ENCODE results near the gene HIVEP3. TPM values are rescaled to one million over a fixed set of nuclear protein-coding genes. Genes with fewer than 3 reads are reported as not detected.

HIVEP3 gene
- total RNA-seq, 1 donor from 2014 or later: 3.6 TPM

DNA sequence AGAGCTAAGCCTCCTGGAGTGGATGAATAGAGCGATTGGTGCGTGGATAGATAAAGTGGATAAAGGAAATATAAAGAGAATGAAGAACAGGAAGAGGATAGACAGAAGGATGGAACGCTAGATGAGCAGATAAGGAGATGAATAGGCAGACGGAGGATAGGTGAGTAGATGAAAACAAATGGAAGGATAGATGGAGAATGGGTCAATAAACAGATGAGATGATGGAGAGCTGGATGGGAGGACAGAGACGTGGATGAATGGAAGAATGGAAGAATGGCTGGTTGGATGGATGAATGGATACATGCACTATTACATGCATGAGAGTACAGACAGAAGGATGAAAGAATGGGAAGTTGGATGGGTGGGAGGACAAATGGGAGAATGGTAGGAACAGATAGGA is 399.1 kb downstream of the HIVEP3 start:
- no peaks in the 10 kb centered on the region for H3K36me3 Mint-ChIP-seq (ENCODE audit: low read depth)

DNA sequence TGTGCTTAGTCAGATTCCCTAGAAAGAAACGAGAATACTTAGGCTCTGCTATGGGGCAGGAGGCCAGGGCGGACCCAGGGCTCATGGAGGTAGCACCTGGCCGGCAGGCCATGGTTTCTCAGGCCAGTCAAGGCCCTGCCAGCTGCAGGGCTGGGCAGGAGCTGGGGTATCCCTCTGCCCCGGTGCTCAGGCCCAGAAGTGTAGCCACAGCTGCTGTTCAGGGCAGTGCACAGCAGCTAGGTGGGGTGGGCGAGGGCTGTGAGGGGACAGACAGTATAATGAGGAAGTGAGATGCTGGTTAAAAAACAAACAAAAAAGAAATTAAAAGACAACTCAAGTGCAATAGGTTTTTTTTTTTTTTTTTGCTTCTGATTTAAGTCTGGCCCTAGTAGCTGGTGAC is 400.3 kb downstream of the HIVEP3 start:
- TF ChIP-seq, protein P1, sequence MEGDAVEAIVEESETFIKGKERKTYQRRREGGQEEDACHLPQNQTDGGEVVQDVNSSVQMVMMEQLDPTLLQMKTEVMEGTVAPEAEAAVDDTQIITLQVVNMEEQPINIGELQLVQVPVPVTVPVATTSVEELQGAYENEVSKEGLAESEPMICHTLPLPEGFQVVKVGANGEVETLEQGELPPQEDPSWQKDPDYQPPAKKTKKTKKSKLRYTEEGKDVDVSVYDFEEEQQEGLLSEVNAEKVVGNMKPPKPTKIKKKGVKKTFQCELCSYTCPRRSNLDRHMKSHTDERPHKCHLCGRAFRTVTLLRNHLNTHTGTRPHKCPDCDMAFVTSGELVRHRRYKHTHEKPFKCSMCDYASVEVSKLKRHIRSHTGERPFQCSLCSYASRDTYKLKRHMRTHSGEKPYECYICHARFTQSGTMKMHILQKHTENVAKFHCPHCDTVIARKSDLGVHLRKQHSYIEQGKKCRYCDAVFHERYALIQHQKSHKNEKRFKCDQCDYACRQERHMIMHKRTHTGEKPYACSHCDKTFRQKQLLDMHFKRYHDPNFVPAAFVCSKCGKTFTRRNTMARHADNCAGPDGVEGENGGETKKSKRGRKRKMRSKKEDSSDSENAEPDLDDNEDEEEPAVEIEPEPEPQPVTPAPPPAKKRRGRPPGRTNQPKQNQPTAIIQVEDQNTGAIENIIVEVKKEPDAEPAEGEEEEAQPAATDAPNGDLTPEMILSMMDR (IDR thresholded peaks at IDR 0.05): no peak
- no peak overlapping the region for H3K4me3 Mint-ChIP-seq (ENCODE audit: unreplicated experiment)
- H3K27ac Mint-ChIP-seq (ENCODE audit: unreplicated experiment): no peak overlapping the region
- no peaks in the 10 kb centered on the region for H3K27me3 Mint-ChIP-seq (ENCODE audit: low read depth)
- no peak for DNase-seq (ENCODE audit: low spot score)
- H3K4me1 Mint-ChIP-seq (ENCODE audit: low read depth): peaks cover 22% of the 10 kb centered on the region
- no peaks in the 10 kb centered on the region for H3K9me3 Mint-ChIP-seq (ENCODE audit: low read depth)
- H3K36me3 Mint-ChIP-seq (ENCODE audit: low read depth): no peaks in the 10 kb centered on the region

More for the DNA sequence above, 399.1 kb downstream of the HIVEP3 start:
- Mint-ChIP-seq H3K4me1 (ENCODE audit: low read depth) (peaks cover 22% of the 10 kb centered on the region), H3K9me3 (ENCODE audit: low read depth) (no peaks in the 10 kb centered on the region), H3K27me3 (ENCODE audit: low read depth) (no peaks in the 10 kb centered on the region), H3K4me3 (ENCODE audit: unreplicated experiment) (no peak overlapping the region), H3K27ac (ENCODE audit: unreplicated experiment) (no peak overlapping the region)
- TF ChIP-seq, protein P1 (IDR thresholded peaks at IDR 0.05): no peak
- DNase-seq (ENCODE audit: low spot score): no peak

DNA sequence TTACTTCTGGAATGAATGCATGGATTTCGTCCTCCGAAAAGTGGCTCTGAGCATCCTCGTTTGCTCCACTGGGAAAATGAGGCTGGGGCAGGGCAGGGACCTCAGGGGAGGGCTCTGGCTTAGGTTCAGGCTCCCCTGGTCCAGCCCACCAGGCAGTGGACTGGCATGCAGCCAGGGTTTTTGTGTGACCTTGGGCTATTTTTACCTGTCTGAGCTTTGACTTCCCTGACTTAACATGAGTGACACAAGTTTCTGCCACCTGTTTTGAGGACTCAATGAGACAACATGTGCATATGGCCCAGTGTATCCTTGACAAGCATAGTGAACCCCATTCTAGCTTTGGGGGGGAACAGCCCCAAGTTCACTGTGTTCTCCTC is 401.7 kb downstream of the HIVEP3 start:
- TF ChIP-seq, protein P1 (IDR thresholded peaks at IDR 0.05): no peak
- Mint-ChIP-seq H3K27me3 (ENCODE audit: low read depth) (no peaks in the 10 kb centered on the region), H3K9me3 (ENCODE audit: low read depth) (no peaks in the 10 kb centered on the region), H3K27ac (ENCODE audit: unreplicated experiment) (no peak overlapping the region), H3K4me1 (ENCODE audit: low read depth) (peaks cover 22% of the 10 kb centered on the region), H3K36me3 (ENCODE audit: low read depth) (no peaks in the 10 kb centered on the region), H3K4me3 (ENCODE audit: unreplicated experiment) (no peak overlapping the region)
- DNase-seq (ENCODE audit: low spot score): no peak

- DNase-seq (ENCODE audit: low spot score): no peak
- TF ChIP-seq, protein P1 (IDR thresholded peaks at IDR 0.05): peak; percentile 90
- Mint-ChIP-seq H3K36me3 (ENCODE audit: low read depth) (peaks cover 2% of the 10 kb centered on the region), H3K4me1 (ENCODE audit: low read depth) (peaks cover 22% of the 10 kb centered on the region), H3K9me3 (ENCODE audit: low read depth) (no peaks in the 10 kb centered on the region), H3K27ac (ENCODE audit: unreplicated experiment) (no peak overlapping the region), H3K4me3 (ENCODE audit: unreplicated experiment) (peak overlapping the region; percentile 73), H3K27me3 (ENCODE audit: low read depth) (no peaks in the 10 kb centered on the region)
These were observed 402.3 kb downstream of the HIVEP3 start for GRCh38 chr1:41516168-41517061.

DNA sequence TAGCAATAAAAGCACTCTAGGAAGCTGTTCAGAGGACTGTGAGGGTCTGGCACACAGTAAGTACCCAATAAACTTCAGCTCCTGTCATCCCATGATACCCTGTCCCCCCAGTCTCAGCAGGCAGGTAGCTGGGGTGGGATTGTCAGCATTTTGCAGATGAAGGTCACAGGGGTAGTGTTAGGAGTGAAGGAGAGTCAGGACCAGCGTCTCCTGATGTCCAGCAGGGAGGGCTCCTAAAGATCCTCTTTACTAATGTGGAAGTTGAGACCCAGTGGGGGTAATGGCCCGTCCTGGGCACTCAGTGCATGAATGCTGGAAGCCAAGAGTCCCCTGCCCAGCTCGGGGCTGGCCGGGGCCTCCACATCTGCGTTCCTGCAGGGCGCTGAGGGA is 402.9 kb downstream of the HIVEP3 start:
- peaks cover 22% of the 10 kb centered on the region for H3K4me1 Mint-ChIP-seq (ENCODE audit: low read depth)
- no peaks in the 10 kb centered on the region for H3K9me3 Mint-ChIP-seq (ENCODE audit: low read depth)
- TF ChIP-seq, protein P1 (IDR thresholded peaks at IDR 0.05): no peak
- H3K4me3 Mint-ChIP-seq (ENCODE audit: unreplicated experiment): no peak overlapping the region
- H3K27me3 Mint-ChIP-seq (ENCODE audit: low read depth): no peaks in the 10 kb centered on the region
- H3K36me3 Mint-ChIP-seq (ENCODE audit: low read depth): peaks cover 2% of the 10 kb centered on the region
- no peak for DNase-seq (ENCODE audit: low spot score)
- H3K27ac Mint-ChIP-seq (ENCODE audit: unreplicated experiment): no peak overlapping the region

Measured in chondrocyte (in vitro differentiated cells).